Ascending aorta (tissue), 2 donors: ENCODE measurements around the gene LHCGR. TPM values are rescaled to one million over a fixed set of nuclear protein-coding genes. Genes with fewer than 3 reads are reported as not detected.

Experiments
- DNase-seq, 2 donors: peaks; one replicate each; pipeline ENCODE4 v3.0.0-alpha.2; 2019; ENCODE audit warnings: low spot score in 2 of 2
- H3K27ac ChIP-seq, 2 donors: fragments of 200-600 bp; sonication (generic); one replicate each; pipeline ENCODE4 v1.5.1; 2016 to 2017; ENCODE audit warnings: mild to moderate bottlenecking in 1 of 2
- H3K27me3 ChIP-seq: fragments of 200-600 bp; sonication (generic); one replicate; pipeline ENCODE4 v1.5.1; 2017
- H3K36me3 ChIP-seq, 2 donors: fragments of 200-600 bp; sonication (generic); one replicate each; pipeline ENCODE4 v1.5.1; 2016
- H3K4me1 ChIP-seq, 2 donors: fragments of 200-600 bp; sonication (generic); one replicate each; pipeline ENCODE4 v1.5.1; 2016 to 2017; ENCODE audit warnings: mild to moderate bottlenecking in 1 of 2
- H3K4me3 ChIP-seq, 2 donors: fragments of 200-600 bp; sonication (generic); one replicate each; pipeline ENCODE4 v1.5.1; 2016 to 2017; ENCODE audit warnings: mild to moderate bottlenecking in 1 of 2
- H3K9me3 ChIP-seq, 2 donors: fragments of 200-600 bp; sonication (generic); one replicate each; pipeline ENCODE4 v1.5.1; 2016
- CTCF ChIP-seq, 3 experiments: fragments of 200-600 bp in 2 of 3; fragments of 450-650 bp in 1 of 3; sonication (generic) in 2 of 3; IDR thresholded peaks; one replicate each; pipeline ENCODE4 v1.5.1; 2016 to 2019; ENCODE audit warnings: antibody characterized with exemption in 3 of 3, mild to moderate bottlenecking in 1 of 3, moderate library complexity in 1 of 3
- intact Hi-C: fragments of 100-400 bp; cut with DNase I; formaldehyde crosslinking; loops from one replicate; pipeline ENCODE4 v1.15.1; 2023
- total RNA-seq: library from RNA; depleted of rRNA; stranded (reverse); fragments of >200 nt; gene quantifications from one replicate; pipeline ENCODE4 v1.1.0, GENCODE V29; 2016

Gene LHCGR
- total RNA-seq, 1 donor from 2014 or later, result not detected

GRCh38 chr2:48771241-48772014, 15.9 kb upstream of the LHCGR start:
- TF ChIP-seq CTCF (IDR thresholded peaks at IDR 0.05), result no peak
- H3K36me3 ChIP-seq, result no peaks in the 10 kb centered on the region
- no peaks in the 10 kb centered on the region for H3K27me3 ChIP-seq
- no peaks in the 10 kb centered on the region for H3K4me1 ChIP-seq
- intact Hi-C loops, result no loop called here
- H3K27ac ChIP-seq, result no peak overlapping the region
- no peaks in the 10 kb centered on the region for H3K9me3 ChIP-seq
- no peak for DNase-seq
- H3K4me3 ChIP-seq, result no peak overlapping the region

- TF ChIP-seq CTCF (IDR thresholded peaks at IDR 0.05), result no peak
- Histone ChIP-seq H3K27ac (no peak overlapping the region), H3K9me3 (no peaks in the 10 kb centered on the region), H3K27me3 (no peaks in the 10 kb centered on the region), H3K4me1 (no peaks in the 10 kb centered on the region), H3K4me3 (no peak overlapping the region), H3K36me3 (no peaks in the 10 kb centered on the region)
- DNase-seq, result no peak
- intact Hi-C loops, result no loop called here
Observed at GRCh38 chr2:48770181-48770580, 14.7 kb upstream of the LHCGR start.

GRCh38 chr2:48768669-48769068, 13.1 kb upstream of the LHCGR start:
- intact Hi-C loops, result no loop called here
- Histone ChIP-seq H3K4me3 (no peak overlapping the region), H3K9me3 (no peaks in the 10 kb centered on the region), H3K36me3 (no peaks in the 10 kb centered on the region), H3K27me3 (no peaks in the 10 kb centered on the region), H3K4me1 (no peaks in the 10 kb centered on the region), H3K27ac (no peak overlapping the region)
- DNase-seq, result no peak
- no peak for TF ChIP-seq CTCF (IDR thresholded peaks at IDR 0.05)

GRCh38 chr2:48767330-48767729, 11.8 kb upstream of the LHCGR start:
- intact Hi-C loops, result no loop called here
- TF ChIP-seq CTCF (IDR thresholded peaks at IDR 0.05), result no peak
- DNase-seq, result no peak
- Histone ChIP-seq H3K4me3 (no peak overlapping the region), H3K27me3 (no peaks in the 10 kb centered on the region), H3K36me3 (no peaks in the 10 kb centered on the region), H3K27ac (no peak overlapping the region), H3K9me3 (peaks cover 0 to 3% of the 10 kb centered on the region in 2 donors), H3K4me1 (no peaks in the 10 kb centered on the region)

- H3K4me1 ChIP-seq, result no peaks in the 10 kb centered on the region
- intact Hi-C loops, result no loop called here
Observed at GRCh38 chr2:48760826-48761225, 5.3 kb upstream of the LHCGR start.

More at GRCh38 chr2:48760826-48761225, 5.3 kb upstream of the LHCGR start:
- no peak for TF ChIP-seq CTCF (IDR thresholded peaks at IDR 0.05)
- Histone ChIP-seq H3K27ac (no peak overlapping the region), H3K36me3 (no peaks in the 10 kb centered on the region), H3K27me3 (no peaks in the 10 kb centered on the region), H3K9me3 (peaks cover 0 to 4% of the 10 kb centered on the region in 2 donors), H3K4me3 (no peak overlapping the region)
- no peak for DNase-seq
